Stimulated activated naive CD8-positive, alpha-beta T cell treated with anti-CD3 and anti-CD28 coated beads, Interleukin-15, amount 100 ng/mL, for 72 hours (primary cell): Measurements from ENCODE around the gene RASGEF1C.
A peak's percentile ranks its signal among the peaks of the same experiment; 100 is the strongest.

ENCODE experiments used
- ATAC-seq: fragments of 150-1000 bp; cut with Tn5 transposase; 2 replicates; pipeline ENCODE4 v1.10.0; 2021; ENCODE audit warnings: mild to moderate bottlenecking, moderate library complexity
- DNase-seq, 2 donors: peaks; one replicate each; pipeline ENCODE4 v3.0.0; 2021 to 2022
- H3K27ac Mint-ChIP-seq, 2 donors: one replicate each; pipeline ENCODE4 v1.8.0; 2022; ENCODE audit warnings: mild to moderate bottlenecking in 2 of 2, mixed read lengths in 2 of 2, moderate library complexity in 2 of 2
- H3K27me3 Mint-ChIP-seq: one replicate; pipeline ENCODE4 v1.8.0; 2022; ENCODE audit warnings: mixed read lengths
- H3K4me1 Mint-ChIP-seq: one replicate; pipeline ENCODE4 v1.8.0; 2022; ENCODE audit warnings: mild to moderate bottlenecking, mixed read lengths
- H3K4me3 Mint-ChIP-seq, 2 donors: one replicate each; pipeline ENCODE4 v1.8.0; 2022; ENCODE audit warnings: mild to moderate bottlenecking in 2 of 2, mixed read lengths in 2 of 2, moderate library complexity in 1 of 2
- H3K9me3 Mint-ChIP-seq, 2 donors: one replicate each; pipeline ENCODE4 v1.8.0; 2022; ENCODE audit warnings: mixed read lengths in 2 of 2

Gene RASGEF1C

GRCh38 chr5:180074462-180074861 is 134.5 kb downstream of the RASGEF1C start:
- Mint-ChIP-seq H3K27me3 (peaks cover 14% of the 10 kb centered on the region), H3K9me3 (peaks cover 4 to 15% of the 10 kb centered on the region in 2 donors), H3K27ac (no peak overlapping the region), H3K4me1 (peaks cover 32% of the 10 kb centered on the region), H3K4me3 (no peak overlapping the region)
- DNase-seq (no peak), ATAC-seq (no peak)

GRCh38 chr5:180072556-180072955 is 136.5 kb downstream of the RASGEF1C start:
- Mint-ChIP-seq H3K4me3 (peak overlapping the region; percentile 27 to 79), H3K9me3 (peaks cover 4 to 15% of the 10 kb centered on the region in 2 donors), H3K27ac (no peak overlapping the region), H3K4me1 (peaks cover 27% of the 10 kb centered on the region), H3K27me3 (no peaks in the 10 kb centered on the region)
- no peak for DNase-seq
- ATAC-seq: no peak

GRCh38 chr5:180072256-180072548 is 136.8 kb downstream of the RASGEF1C start:
- Mint-ChIP-seq H3K4me3 (peak overlapping the region; percentile 75 to 79), H3K9me3 (peaks cover 4 to 15% of the 10 kb centered on the region in 2 donors), H3K27me3 (no peaks in the 10 kb centered on the region), H3K4me1 (peaks cover 27% of the 10 kb centered on the region), H3K27ac (no peak overlapping the region)
- no peak for DNase-seq
- no peak for ATAC-seq

- peaks cover 4 to 15% of the 10 kb centered on the region in 2 donors for H3K9me3 Mint-ChIP-seq
- H3K27me3 Mint-ChIP-seq: no peaks in the 10 kb centered on the region
- DNase-seq (peak; percentile 92 to 93), ATAC-seq (peak; percentile 90)
- peak within 1 kb of the TSS; percentile 89 for H3K4me3 Mint-ChIP-seq
- peak within 1 kb of the TSS; percentile 48 to 90 for H3K27ac Mint-ChIP-seq
- H3K4me1 Mint-ChIP-seq: peaks cover 27% of the 10 kb centered on the region
Observed at GRCh38 chr5:180071531-180072255, 137.3 kb downstream of the RASGEF1C start, which contains the start of gene RNF130. TSS of gene RNF130 (minus strand) at chr5:180071759. CDS start at chr5:180071702, 57 bp downstream.

- Mint-ChIP-seq H3K4me3 (peak overlapping the region; percentile 89), H3K4me1 (peaks cover 27% of the 10 kb centered on the region), H3K27me3 (no peaks in the 10 kb centered on the region), H3K27ac (peak overlapping the region; percentile 48 to 90), H3K9me3 (peaks cover 4 to 15% of the 10 kb centered on the region in 2 donors)
- peak; percentile 27 to 50 for DNase-seq
- ATAC-seq: peak; percentile 21
Observed at GRCh38 chr5:180070756-180071530, 138.1 kb downstream of the RASGEF1C start.

GRCh38 chr5:180069589-180070247 is 139.3 kb downstream of the RASGEF1C start:
- ATAC-seq: no peak
- Mint-ChIP-seq H3K27me3 (no peaks in the 10 kb centered on the region), H3K4me1 (peaks cover 27% of the 10 kb centered on the region), H3K27ac (no peak overlapping the region), H3K9me3 (peaks cover 4 to 15% of the 10 kb centered on the region in 2 donors), H3K4me3 (peak overlapping the region; percentile 89)
- DNase-seq: no peak

GRCh38 chr5:180068519-180069090 is 140.4 kb downstream of the RASGEF1C start:
- DNase-seq (no peak), ATAC-seq (no peak)
- Mint-ChIP-seq H3K27ac (no peak overlapping the region), H3K9me3 (peaks cover 4 to 15% of the 10 kb centered on the region in 2 donors), H3K4me3 (no peak overlapping the region), H3K27me3 (no peaks in the 10 kb centered on the region), H3K4me1 (peaks cover 25% of the 10 kb centered on the region)

GRCh38 chr5:180067986-180068385 is 141.0 kb downstream of the RASGEF1C start:
- Mint-ChIP-seq H3K4me3 (no peak overlapping the region), H3K27ac (no peak overlapping the region), H3K4me1 (peaks cover 22% of the 10 kb centered on the region), H3K27me3 (no peaks in the 10 kb centered on the region), H3K9me3 (peaks cover 4 to 12% of the 10 kb centered on the region in 2 donors)
- ATAC-seq (no peak), DNase-seq (no peak)

GRCh38 chr5:180060192-180060591 is 148.8 kb downstream of the RASGEF1C start:
- DNase-seq (no peak), ATAC-seq (no peak)
- Mint-ChIP-seq H3K4me3 (no peak overlapping the region), H3K9me3 (no peaks in the 10 kb centered on the region), H3K27me3 (no peaks in the 10 kb centered on the region), H3K27ac (no peak overlapping the region), H3K4me1 (no peaks in the 10 kb centered on the region)

GRCh38 chr5:180059326-180059725 is 149.7 kb downstream of the RASGEF1C start:
- no peaks in the 10 kb centered on the region for H3K9me3 Mint-ChIP-seq
- H3K27ac Mint-ChIP-seq: peak overlapping the region in 1 of 2 donors; percentile 36
- no peaks in the 10 kb centered on the region for H3K4me1 Mint-ChIP-seq
- no peaks in the 10 kb centered on the region for H3K27me3 Mint-ChIP-seq
- no peak overlapping the region for H3K4me3 Mint-ChIP-seq
- ATAC-seq (no peak), DNase-seq (no peak)

- peak overlapping the region in 1 of 2 donors; percentile 9 for H3K27ac Mint-ChIP-seq
- H3K4me3 Mint-ChIP-seq: no peak overlapping the region
- no peaks in the 10 kb centered on the region for H3K27me3 Mint-ChIP-seq
- no peak for ATAC-seq
- H3K4me1 Mint-ChIP-seq: peaks cover 4% of the 10 kb centered on the region
- H3K9me3 Mint-ChIP-seq: no peaks in the 10 kb centered on the region
- no peak for DNase-seq
Observed at GRCh38 chr5:180056153-180056552, 152.9 kb downstream of the RASGEF1C start.

GRCh38 chr5:180054226-180054625 is 154.8 kb downstream of the RASGEF1C start:
- no peak overlapping the region for H3K4me3 Mint-ChIP-seq
- ATAC-seq: no peak
- no peak overlapping the region for H3K27ac Mint-ChIP-seq
- no peaks in the 10 kb centered on the region for H3K9me3 Mint-ChIP-seq
- no peaks in the 10 kb centered on the region for H3K27me3 Mint-ChIP-seq
- DNase-seq: no peak
- peaks cover 4% of the 10 kb centered on the region for H3K4me1 Mint-ChIP-seq

GRCh38 chr5:180053061-180053602 is 155.9 kb downstream of the RASGEF1C start:
- ATAC-seq (no peak), DNase-seq (no peak)
- Mint-ChIP-seq H3K4me1 (peaks cover 4% of the 10 kb centered on the region), H3K27ac (no peak overlapping the region), H3K4me3 (no peak overlapping the region), H3K27me3 (no peaks in the 10 kb centered on the region), H3K9me3 (no peaks in the 10 kb centered on the region)

GRCh38 chr5:180052211-180052818 is 156.7 kb downstream of the RASGEF1C start:
- Mint-ChIP-seq H3K4me3 (no peak overlapping the region), H3K4me1 (peaks cover 10% of the 10 kb centered on the region), H3K27me3 (no peaks in the 10 kb centered on the region), H3K27ac (no peak overlapping the region), H3K9me3 (no peaks in the 10 kb centered on the region)
- ATAC-seq: peak; percentile 46
- no peak for DNase-seq
